ENCODE data around the gene CALHM1.

GRCh38 chr10:103445366-103445765, 13.3 kb downstream of the CALHM1 start:
- no peak for TF ChIP-seq CTCF (IDR thresholded peaks at IDR 0.05; ENCODE audit: low read depth, low read length, missing input control)
- TF ChIP-seq HNF4A (conservative IDR thresholded peaks at IDR 0.05) = no peak
